ENCODE data around the gene HVCN1. TPM values are rescaled to one million over a fixed set of nuclear protein-coding genes. Genes with fewer than 3 reads are reported as not detected.

Gene HVCN1
- total RNA-seq, 1 experiment from 2014 or later = 2.2 TPM

GRCh38 chr12:110680032-110680431 is 8.9 kb downstream of the HVCN1 start:
- Histone ChIP-seq H3K9ac (ENCODE audit: low read length) (no peak overlapping the region), H2AFZ (ENCODE audit: low read length) (no peak overlapping the region), H4K20me1 (ENCODE audit: low read length) (no peaks in the 10 kb centered on the region), H3F3A (ENCODE audit: low read length, unreplicated experiment) (no peaks in the 10 kb centered on the region), H3K79me2 (ENCODE audit: low read length) (no peaks in the 10 kb centered on the region), H3K9me3 (ENCODE audit: low read length) (peaks cover 12% of the 10 kb centered on the region; the same call in 1 of the 2 replicates), H3K27me3 (ENCODE audit: low read length) (no peaks in the 10 kb centered on the region), H3K27ac (ENCODE audit: low read length) (no peak overlapping the region), H3K9me2 (replicated peaks; ENCODE audit: low read length) (no peaks in the 10 kb centered on the region), H3K4me3 (ENCODE audit: low read length) (no peak overlapping the region), H3K4me1 (ENCODE audit: insufficient read depth, low read length) (no peaks in the 10 kb centered on the region), H3K4me2 (ENCODE audit: low read length) (no peak overlapping the region), H3K36me3 (ENCODE audit: low read depth, low read length) (no peaks in the 10 kb centered on the region)
- POLR2A ChIA-PET (ENCODE audit: unreplicated experiment) = no interaction called here
- no peak for DNase-seq
- CTCF ChIA-PET = no interaction called here
- no peak for TF ChIP-seq EZH2 (IDR thresholded peaks at IDR 0.05; ENCODE audit: low read length, unreplicated experiment)
- TF ChIP-seq EZH2phosphoT487 (IDR thresholded peaks at IDR 0.05; ENCODE audit: borderline replicate concordance, low read length) = no peak
- intact Hi-C loops (cut with micrococcal nuclease) = no loop called here
- no peak for ATAC-seq
- no TSS peak for BruUV-seq (replicated peaks)

GRCh38 chr12:110679201-110679600 is 9.7 kb downstream of the HVCN1 start:
- CTCF ChIA-PET = interaction anchor here (0.7 kb wide), 1 partner anchor 26 kb away, joined by 4 read pairs; no protein-coding TSS in a partner anchor

GRCh38 chr12:110677982-110678381 is 10.9 kb downstream of the HVCN1 start:
- intact Hi-C loops (cut with micrococcal nuclease) = no loop called here
- Histone ChIP-seq H3K27me3 (ENCODE audit: low read length) (no peaks in the 10 kb centered on the region), H3K36me3 (ENCODE audit: low read depth, low read length) (no peaks in the 10 kb centered on the region), H3K27ac (ENCODE audit: low read length) (no peak overlapping the region), H3F3A (ENCODE audit: low read length, unreplicated experiment) (no peaks in the 10 kb centered on the region), H4K20me1 (ENCODE audit: low read length) (no peaks in the 10 kb centered on the region), H3K4me3 (ENCODE audit: low read length) (no peak overlapping the region), H3K79me2 (ENCODE audit: low read length) (no peaks in the 10 kb centered on the region), H3K9ac (ENCODE audit: low read length) (no peak overlapping the region), H3K4me2 (ENCODE audit: low read length) (no peak overlapping the region), H3K9me2 (replicated peaks; ENCODE audit: low read length) (no peaks in the 10 kb centered on the region), H3K9me3 (ENCODE audit: low read length) (0 out of 2 replicates have a peak, but pooled peaks cover under 1% of the 10 kb centered on the region), H2AFZ (ENCODE audit: low read length) (no peak overlapping the region), H3K4me1 (ENCODE audit: insufficient read depth, low read length) (no peaks in the 10 kb centered on the region)
- ChIA-PET POLR2A (ENCODE audit: unreplicated experiment) (no interaction called here), CTCF (no interaction called here)
- ATAC-seq (no peak), DNase-seq (no peak)
- TF ChIP-seq EZH2 (IDR thresholded peaks at IDR 0.05; ENCODE audit: low read length, unreplicated experiment) = no peak
- no peak for TF ChIP-seq CTCF (conservative IDR thresholded peaks at IDR 0.05; ENCODE audit: low read depth, low read length)
- TF ChIP-seq EZH2phosphoT487 (IDR thresholded peaks at IDR 0.05; ENCODE audit: borderline replicate concordance, low read length) = no peak
- BruUV-seq (replicated peaks) = no TSS peak

More at GRCh38 chr12:110679201-110679600, 9.7 kb downstream of the HVCN1 start:
- Histone ChIP-seq H3K4me2 (ENCODE audit: low read length) (no peak overlapping the region), H3K9ac (ENCODE audit: low read length) (no peak overlapping the region), H3F3A (ENCODE audit: low read length, unreplicated experiment) (no peaks in the 10 kb centered on the region), H3K27ac (ENCODE audit: low read length) (no peak overlapping the region), H3K79me2 (ENCODE audit: low read length) (no peaks in the 10 kb centered on the region), H4K20me1 (ENCODE audit: low read length) (no peaks in the 10 kb centered on the region), H3K4me1 (ENCODE audit: insufficient read depth, low read length) (no peaks in the 10 kb centered on the region), H3K27me3 (ENCODE audit: low read length) (no peaks in the 10 kb centered on the region), H3K4me3 (ENCODE audit: low read length) (no peak overlapping the region), H2AFZ (ENCODE audit: low read length) (no peak overlapping the region), H3K36me3 (ENCODE audit: low read depth, low read length) (no peaks in the 10 kb centered on the region), H3K9me3 (ENCODE audit: low read length) (peaks cover 7% of the 10 kb centered on the region; the same call in 1 of the 2 replicates), H3K9me2 (replicated peaks; ENCODE audit: low read length) (no peaks in the 10 kb centered on the region)
- POLR2A ChIA-PET (ENCODE audit: unreplicated experiment) = no interaction called here
- TF ChIP-seq EZH2 (IDR thresholded peaks at IDR 0.05; ENCODE audit: low read length, unreplicated experiment) = no peak
- no peak for TF ChIP-seq CTCF (conservative IDR thresholded peaks at IDR 0.05; ENCODE audit: low read depth, low read length)
- TF ChIP-seq EZH2phosphoT487 (IDR thresholded peaks at IDR 0.05; ENCODE audit: borderline replicate concordance, low read length) = no peak
- BruUV-seq (replicated peaks) = no TSS peak
- no peak for DNase-seq
- intact Hi-C loops (cut with micrococcal nuclease) = no loop called here
- no peak for ATAC-seq
